ENCODE results near the gene USP48. TPM values are rescaled to one million over a fixed set of nuclear protein-coding genes. Genes with fewer than 3 reads are reported as not detected.

Gene USP48
- total RNA-seq, 1 donor from 2014 or later = 39.1 TPM

DNA sequence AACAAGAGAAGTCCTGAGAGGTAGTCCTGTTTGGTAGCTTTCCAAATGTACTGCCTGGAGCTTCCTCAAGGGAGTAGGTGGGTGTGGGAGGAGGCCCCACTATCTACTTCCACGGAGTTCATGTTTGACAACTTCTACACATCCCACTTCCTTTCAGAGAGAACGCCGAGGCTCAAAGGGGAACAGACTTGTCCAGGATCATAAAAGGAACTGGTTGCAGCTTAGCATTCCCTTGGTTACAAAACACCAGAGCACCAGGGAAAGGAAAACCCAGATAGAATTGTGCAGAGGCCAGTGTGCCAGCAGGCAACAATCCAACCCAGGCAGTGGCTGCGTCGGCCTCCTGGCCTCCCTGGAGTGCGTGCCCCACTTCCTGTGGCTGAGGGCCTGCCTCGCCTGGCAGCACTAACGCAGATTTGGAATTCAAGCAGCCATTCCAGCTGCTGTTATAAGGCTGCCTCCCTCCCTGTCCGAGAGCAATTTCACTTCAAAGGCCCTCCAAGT is 109.6 kb downstream of the USP48 start:
- TF ChIP-seq, protein P1, sequence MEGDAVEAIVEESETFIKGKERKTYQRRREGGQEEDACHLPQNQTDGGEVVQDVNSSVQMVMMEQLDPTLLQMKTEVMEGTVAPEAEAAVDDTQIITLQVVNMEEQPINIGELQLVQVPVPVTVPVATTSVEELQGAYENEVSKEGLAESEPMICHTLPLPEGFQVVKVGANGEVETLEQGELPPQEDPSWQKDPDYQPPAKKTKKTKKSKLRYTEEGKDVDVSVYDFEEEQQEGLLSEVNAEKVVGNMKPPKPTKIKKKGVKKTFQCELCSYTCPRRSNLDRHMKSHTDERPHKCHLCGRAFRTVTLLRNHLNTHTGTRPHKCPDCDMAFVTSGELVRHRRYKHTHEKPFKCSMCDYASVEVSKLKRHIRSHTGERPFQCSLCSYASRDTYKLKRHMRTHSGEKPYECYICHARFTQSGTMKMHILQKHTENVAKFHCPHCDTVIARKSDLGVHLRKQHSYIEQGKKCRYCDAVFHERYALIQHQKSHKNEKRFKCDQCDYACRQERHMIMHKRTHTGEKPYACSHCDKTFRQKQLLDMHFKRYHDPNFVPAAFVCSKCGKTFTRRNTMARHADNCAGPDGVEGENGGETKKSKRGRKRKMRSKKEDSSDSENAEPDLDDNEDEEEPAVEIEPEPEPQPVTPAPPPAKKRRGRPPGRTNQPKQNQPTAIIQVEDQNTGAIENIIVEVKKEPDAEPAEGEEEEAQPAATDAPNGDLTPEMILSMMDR (IDR thresholded peaks at IDR 0.05; ENCODE audit: borderline replicate concordance) = no peak
- peak; percentile 79 for DNase-seq
- intact Hi-C loops (cut with micrococcal nuclease) = no loop called here
- Histone ChIP-seq H3K27ac (replicated peaks) (peak overlapping the region; percentile 57), H3K36me3 (peaks cover 16% of the 10 kb centered on the region), H3K4me3 (no peak overlapping the region), H3K9me3 (replicated peaks) (no peaks in the 10 kb centered on the region), H3K4me1 (peaks cover 55% of the 10 kb centered on the region), H3K27me3 (ENCODE audit: low read depth) (peaks cover 17% of the 10 kb centered on the region)

- TF ChIP-seq, protein P1 (IDR thresholded peaks at IDR 0.05; ENCODE audit: borderline replicate concordance) = no peak
- no peak for DNase-seq
- Histone ChIP-seq H3K9me3 (replicated peaks) (no peaks in the 10 kb centered on the region), H3K4me3 (no peak overlapping the region), H3K27me3 (ENCODE audit: low read depth) (peaks cover 24% of the 10 kb centered on the region), H3K4me1 (peaks cover 62% of the 10 kb centered on the region), H3K36me3 (peaks cover 11% of the 10 kb centered on the region), H3K27ac (replicated peaks) (peak overlapping the region; percentile 57)
- intact Hi-C loops (cut with micrococcal nuclease) = no loop called here
Measured at GRCh38 chr1:21672478-21673276, 110.3 kb downstream of the USP48 start.

GRCh38 chr1:21671915-21672314 is 111.0 kb downstream of the USP48 start:
- H3K4me1 ChIP-seq = peaks cover 69% of the 10 kb centered on the region
- no peak for DNase-seq
- TF ChIP-seq, protein P1 (IDR thresholded peaks at IDR 0.05; ENCODE audit: borderline replicate concordance) = no peak

GRCh38 chr1:21670956-21671902 is 111.7 kb downstream of the USP48 start:
- Histone ChIP-seq H3K9me3 (replicated peaks) (no peaks in the 10 kb centered on the region), H3K27me3 (ENCODE audit: low read depth) (peaks cover 38% of the 10 kb centered on the region), H3K4me1 (peaks cover 76% of the 10 kb centered on the region), H3K36me3 (no peaks in the 10 kb centered on the region), H3K27ac (replicated peaks) (no peak overlapping the region), H3K4me3 (no peak overlapping the region)
- TF ChIP-seq, protein P1 (IDR thresholded peaks at IDR 0.05; ENCODE audit: borderline replicate concordance) = no peak
- DNase-seq = no peak
- intact Hi-C loops (cut with micrococcal nuclease) = no loop called here

More at GRCh38 chr1:21671915-21672314, 111.0 kb downstream of the USP48 start:
- Histone ChIP-seq H3K9me3 (replicated peaks) (no peaks in the 10 kb centered on the region), H3K27me3 (ENCODE audit: low read depth) (peaks cover 32% of the 10 kb centered on the region), H3K36me3 (peaks cover 3% of the 10 kb centered on the region), H3K4me3 (no peak overlapping the region), H3K27ac (replicated peaks) (no peak overlapping the region)
- intact Hi-C loops (cut with micrococcal nuclease) = no loop called here

Measured in left ventricle myocardium inferior (tissue), 1 donor.